T-helper 2 cell treated with Interferon-gamma antibody and Interleukin-4, amounts not matched to agents 5 μg/mL and 100 μg/mL, for 36 hours (primary cell): ENCODE data around the gene FKBP1C.
"Not testable (repeated sequence)": the region's sequence is repeated elsewhere in the genome, so short reads cannot be mapped to it uniquely, and the experiment has no call there.

Experiments used
- DNase-seq: peaks from one replicate; pipeline ENCODE4 v3.0.0; 2021; ENCODE audit warnings: low spot score
- H3K27ac Mint-ChIP-seq: one replicate; pipeline ENCODE4 v1.8.0; 2021; ENCODE audit warnings: mild to moderate bottlenecking, mixed read lengths
- H3K27me3 Mint-ChIP-seq: one replicate; pipeline ENCODE4 v1.8.0; 2021; ENCODE audit warnings: low read depth, mixed read lengths
- H3K36me3 Mint-ChIP-seq: one replicate; pipeline ENCODE4 v1.8.0; 2021; ENCODE audit warnings: low read depth, mixed read lengths
- H3K4me1 Mint-ChIP-seq: one replicate; pipeline ENCODE4 v1.8.0; 2021; ENCODE audit warnings: low read depth, mixed read lengths
- H3K4me3 Mint-ChIP-seq: one replicate; pipeline ENCODE4 v1.8.0; 2022; ENCODE audit warnings: mild to moderate bottlenecking, moderate library complexity, mixed read lengths
- H3K9me3 Mint-ChIP-seq: one replicate; pipeline ENCODE4 v1.8.0; 2021; ENCODE audit warnings: mixed read lengths

FKBP1C gene

DNA sequence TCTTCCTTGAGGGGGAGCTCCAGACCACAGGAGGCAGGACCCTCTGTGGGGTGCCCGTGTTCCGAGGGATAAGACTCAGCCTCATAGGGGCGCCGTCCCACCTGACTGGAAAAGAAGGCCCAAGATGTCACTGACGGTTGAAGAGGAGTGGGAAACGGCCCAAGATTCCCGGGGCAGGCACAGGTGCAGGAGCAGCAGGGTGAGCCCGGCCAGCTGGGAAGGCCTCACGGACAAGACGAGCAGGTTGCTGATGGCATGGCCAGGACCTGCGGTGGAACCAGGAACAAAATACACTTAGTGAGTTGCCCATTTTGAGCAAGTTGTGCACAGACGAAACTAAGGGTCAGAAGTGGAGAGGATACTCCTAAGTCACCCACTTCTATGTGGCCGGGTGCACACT lies 18.8 kb downstream of the FKBP1C start:
- not testable (repeated sequence) for H3K4me3 Mint-ChIP-seq, H3K4me1 Mint-ChIP-seq, H3K27ac Mint-ChIP-seq, H3K27me3 Mint-ChIP-seq, H3K36me3 Mint-ChIP-seq, DNase-seq
- peaks cover 10% of the 10 kb centered on the region for H3K9me3 Mint-ChIP-seq

DNA sequence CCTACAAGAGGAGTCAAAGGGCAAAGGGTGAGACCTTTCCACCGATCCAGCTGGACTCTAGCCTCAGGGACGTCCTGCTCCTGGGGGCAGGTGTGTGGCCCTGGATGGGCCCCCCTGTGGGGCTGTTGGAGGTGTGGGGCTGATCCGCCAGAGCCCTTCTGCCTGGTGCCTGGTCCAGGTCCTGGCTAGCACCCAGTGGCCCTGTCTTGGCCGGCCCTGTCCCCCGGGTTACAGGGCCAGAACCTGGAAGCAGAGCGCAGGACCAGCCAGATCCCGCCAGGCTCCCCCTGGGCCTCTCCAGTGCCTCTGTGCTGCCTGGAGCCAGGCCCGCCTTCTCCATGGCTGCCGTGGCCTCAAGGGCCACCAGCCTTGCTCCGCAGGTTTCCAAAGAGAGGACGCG lies 19.2 kb downstream of the FKBP1C start:
- H3K27me3 Mint-ChIP-seq, H3K27ac Mint-ChIP-seq, H3K4me3 Mint-ChIP-seq, H3K36me3 Mint-ChIP-seq, H3K4me1 Mint-ChIP-seq, DNase-seq: not testable (repeated sequence)
- peaks cover 10% of the 10 kb centered on the region for H3K9me3 Mint-ChIP-seq

DNA sequence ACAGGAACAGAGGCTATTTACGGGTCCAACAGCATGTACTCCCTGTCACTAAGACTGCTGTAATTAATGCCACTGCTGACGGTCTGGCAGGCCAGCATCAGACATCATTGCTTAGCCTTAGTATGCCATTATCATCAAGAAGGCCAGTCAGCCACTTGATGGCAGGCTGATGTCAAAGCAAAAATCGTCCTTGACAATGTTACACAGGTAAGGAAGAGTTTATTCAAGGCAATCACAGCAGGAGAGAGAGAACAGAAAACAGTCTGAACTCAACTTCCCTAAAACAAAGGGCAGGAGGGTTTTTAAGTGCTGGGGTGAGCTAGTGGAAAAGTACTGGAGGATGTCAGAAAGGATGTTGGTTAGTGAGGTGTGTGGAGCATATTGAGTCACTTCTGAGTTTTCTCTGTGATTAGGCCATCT lies 25.1 kb downstream of the FKBP1C start:
- no peaks in the 10 kb centered on the region for H3K36me3 Mint-ChIP-seq
- DNase-seq: no peak
- H3K27ac Mint-ChIP-seq: no peak overlapping the region
- H3K27me3 Mint-ChIP-seq: no peaks in the 10 kb centered on the region
- no peak overlapping the region for H3K4me3 Mint-ChIP-seq
- peaks cover 4% of the 10 kb centered on the region for H3K9me3 Mint-ChIP-seq
- no peaks in the 10 kb centered on the region for H3K4me1 Mint-ChIP-seq

DNA sequence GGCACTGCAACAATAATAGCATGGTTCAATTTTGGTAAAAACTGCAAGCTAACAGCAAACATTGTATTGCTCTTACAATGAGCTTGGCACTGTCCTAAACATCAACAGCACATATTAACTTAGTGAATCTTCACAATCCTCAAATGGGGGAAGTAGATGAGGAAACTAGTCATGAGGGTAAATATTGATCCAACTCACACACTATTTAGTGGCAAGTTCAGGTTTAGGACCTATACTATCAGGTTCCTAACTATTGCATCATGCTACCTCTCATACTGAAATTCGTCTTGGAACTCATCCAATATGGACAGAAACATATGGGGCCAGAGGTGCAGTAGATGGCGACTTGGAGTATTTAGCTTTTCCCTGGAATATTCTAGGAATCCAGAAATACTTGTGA lies 34.2 kb downstream of the FKBP1C start:
- H3K27ac Mint-ChIP-seq: no peak overlapping the region
- H3K36me3 Mint-ChIP-seq: no peaks in the 10 kb centered on the region
- no peaks in the 10 kb centered on the region for H3K9me3 Mint-ChIP-seq
- DNase-seq: no peak
- H3K4me1 Mint-ChIP-seq: no peaks in the 10 kb centered on the region
- H3K4me3 Mint-ChIP-seq: no peak overlapping the region
- no peaks in the 10 kb centered on the region for H3K27me3 Mint-ChIP-seq

DNA sequence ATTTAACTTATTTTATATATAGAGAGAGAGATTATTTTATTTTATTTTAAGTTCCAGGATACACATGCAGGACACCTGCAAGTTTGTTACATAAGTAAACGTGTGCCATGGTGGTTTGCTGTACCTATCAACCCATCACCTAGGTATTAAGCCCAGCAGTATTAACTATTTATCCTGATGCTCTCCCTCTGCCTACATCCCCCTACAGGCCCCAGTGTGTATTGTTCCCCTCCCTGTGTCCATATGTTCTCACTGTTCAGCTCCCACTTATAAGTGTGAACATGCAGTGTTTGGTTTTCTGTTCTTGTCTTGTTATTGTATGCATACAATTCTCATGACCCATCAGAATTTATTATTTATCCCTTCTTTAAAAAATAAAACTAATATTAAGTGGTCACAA lies 34.6 kb downstream of the FKBP1C start:
- H3K9me3 Mint-ChIP-seq: no peaks in the 10 kb centered on the region
- H3K4me3 Mint-ChIP-seq: no peak overlapping the region
- H3K27ac Mint-ChIP-seq: no peak overlapping the region
- H3K4me1 Mint-ChIP-seq: no peaks in the 10 kb centered on the region
- no peaks in the 10 kb centered on the region for H3K36me3 Mint-ChIP-seq
- no peaks in the 10 kb centered on the region for H3K27me3 Mint-ChIP-seq
- DNase-seq: no peak

DNA sequence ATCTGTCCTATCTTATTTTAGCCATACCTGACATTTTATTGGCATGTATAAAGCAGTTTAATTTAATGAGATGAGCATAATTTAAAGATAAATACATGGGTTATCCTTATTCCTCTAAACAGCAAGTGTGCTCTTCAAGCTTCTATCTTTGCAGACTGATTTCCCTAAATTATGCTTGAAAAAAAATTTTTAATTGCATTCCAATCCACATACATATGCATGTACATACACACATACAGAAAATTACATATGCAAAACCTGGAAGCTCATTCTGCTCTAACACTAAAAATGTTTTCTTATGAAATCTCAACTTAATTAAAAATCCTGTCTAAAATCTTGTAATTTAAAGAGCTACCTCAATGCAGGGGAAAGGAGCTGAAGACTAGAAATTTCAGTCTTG lies 35.3 kb downstream of the FKBP1C start:
- Mint-ChIP-seq H3K27me3 (no peaks in the 10 kb centered on the region), H3K27ac (no peak overlapping the region), H3K9me3 (no peaks in the 10 kb centered on the region), H3K4me1 (no peaks in the 10 kb centered on the region), H3K4me3 (no peak overlapping the region), H3K36me3 (no peaks in the 10 kb centered on the region)
- no peak for DNase-seq

DNA sequence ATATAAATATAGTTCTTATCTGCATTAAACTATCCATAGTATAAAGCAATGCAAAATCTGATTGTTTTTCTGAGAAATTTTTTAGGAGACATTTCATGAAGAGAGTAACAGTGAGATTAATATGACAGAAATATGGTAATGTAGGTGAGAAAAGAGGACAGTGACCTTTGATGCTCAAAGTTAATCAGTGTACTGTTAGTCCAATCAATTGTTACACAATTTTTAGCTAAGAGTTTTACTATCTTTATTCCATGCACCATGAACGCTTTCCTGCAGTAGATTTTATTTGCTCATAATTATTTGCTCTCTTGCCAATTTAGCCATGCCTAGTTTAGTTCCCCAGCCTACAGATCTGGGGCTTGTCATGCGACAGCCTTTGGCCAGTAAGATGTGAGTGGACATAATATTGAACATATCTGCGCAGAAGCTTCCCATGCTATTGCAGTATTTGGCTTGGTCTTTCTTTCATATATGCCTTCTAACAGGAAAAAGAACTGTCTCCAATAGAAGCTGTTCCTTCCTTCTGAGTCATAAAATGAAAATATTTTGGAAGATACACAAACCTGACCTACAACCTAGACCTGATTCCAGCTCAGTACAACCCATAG lies 38.7 kb downstream of the FKBP1C start:
- Mint-ChIP-seq H3K9me3 (no peaks in the 10 kb centered on the region), H3K36me3 (no peaks in the 10 kb centered on the region), H3K27ac (no peak overlapping the region), H3K4me1 (no peaks in the 10 kb centered on the region), H3K27me3 (no peaks in the 10 kb centered on the region), H3K4me3 (no peak overlapping the region)
- DNase-seq: no peak

DNA sequence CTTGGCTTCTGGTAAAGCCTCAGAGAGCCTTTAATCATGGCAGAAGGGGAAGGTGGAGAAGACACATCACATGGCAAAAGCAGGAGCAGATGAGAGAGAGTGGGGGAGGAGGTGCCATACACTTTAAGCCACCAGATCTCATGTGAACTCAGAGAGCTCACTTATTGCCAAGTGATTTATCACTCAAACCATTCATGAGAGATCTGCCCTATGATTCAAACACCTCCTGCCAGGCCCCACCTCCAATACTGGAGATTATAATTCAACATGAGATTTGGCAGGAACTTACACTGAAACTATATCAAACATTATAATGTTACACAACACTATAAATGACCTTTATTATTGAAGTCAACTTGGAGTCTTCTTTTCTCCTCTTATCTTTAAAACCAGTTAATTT lies 47.9 kb downstream of the FKBP1C start:
- no peak overlapping the region for H3K4me3 Mint-ChIP-seq
- no peaks in the 10 kb centered on the region for H3K4me1 Mint-ChIP-seq
- no peak for DNase-seq
- no peaks in the 10 kb centered on the region for H3K27me3 Mint-ChIP-seq
- H3K27ac Mint-ChIP-seq: no peak overlapping the region
- no peaks in the 10 kb centered on the region for H3K36me3 Mint-ChIP-seq
- H3K9me3 Mint-ChIP-seq: no peaks in the 10 kb centered on the region

DNA sequence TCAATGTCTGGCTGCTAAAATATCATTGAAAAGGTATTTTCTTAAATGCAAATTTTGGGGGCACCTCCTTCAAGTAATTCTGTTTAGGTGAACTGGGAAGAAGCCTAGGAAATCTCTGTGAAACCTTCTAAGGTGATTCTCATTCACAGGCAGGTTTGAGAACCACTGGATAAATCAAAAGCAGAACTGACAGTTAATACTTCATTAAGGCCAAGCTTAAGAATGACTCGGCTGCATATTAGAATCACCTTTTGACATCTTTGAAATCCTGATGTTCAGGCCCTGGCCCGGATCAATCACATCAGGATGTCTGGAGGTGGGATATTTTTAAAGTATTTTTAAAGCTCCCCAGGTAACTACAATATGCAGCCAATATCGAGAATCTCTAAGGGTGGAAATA lies 50.6 kb downstream of the FKBP1C start:
- H3K9me3 Mint-ChIP-seq: no peaks in the 10 kb centered on the region
- no peak overlapping the region for H3K27ac Mint-ChIP-seq
- no peaks in the 10 kb centered on the region for H3K4me1 Mint-ChIP-seq
- H3K36me3 Mint-ChIP-seq: no peaks in the 10 kb centered on the region
- no peak overlapping the region for H3K4me3 Mint-ChIP-seq
- no peak for DNase-seq
- H3K27me3 Mint-ChIP-seq: no peaks in the 10 kb centered on the region
